Measurements from ENCODE around the gene PEX5. TPM values are rescaled to one million over a fixed set of nuclear protein-coding genes. Genes with fewer than 3 reads are reported as not detected.

Gene PEX5
- total RNA-seq, 1 donor from 2014 or later, result 30.8 TPM

DNA sequence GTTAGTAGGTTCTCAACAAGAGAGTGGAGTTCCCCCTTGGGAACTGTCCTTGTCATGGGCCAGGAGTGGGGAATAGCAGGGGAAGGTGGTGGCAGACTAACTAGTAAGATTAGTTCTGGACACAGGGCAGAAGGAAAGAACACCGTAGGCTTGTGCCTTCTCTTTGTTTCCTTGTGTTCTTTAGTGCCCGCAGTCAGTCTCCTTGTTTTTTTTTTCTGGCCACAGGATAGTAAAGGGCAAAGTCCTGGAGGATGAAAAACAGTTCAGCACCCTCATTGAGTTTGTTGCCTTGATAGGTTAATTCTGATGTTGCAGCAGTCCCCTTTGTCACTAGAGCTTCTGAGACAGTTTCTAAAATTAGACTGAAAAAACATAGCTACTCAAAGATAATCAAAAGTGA lies 8.4 kb downstream of the PEX5 start:
- TF ChIP-seq, protein P1, sequence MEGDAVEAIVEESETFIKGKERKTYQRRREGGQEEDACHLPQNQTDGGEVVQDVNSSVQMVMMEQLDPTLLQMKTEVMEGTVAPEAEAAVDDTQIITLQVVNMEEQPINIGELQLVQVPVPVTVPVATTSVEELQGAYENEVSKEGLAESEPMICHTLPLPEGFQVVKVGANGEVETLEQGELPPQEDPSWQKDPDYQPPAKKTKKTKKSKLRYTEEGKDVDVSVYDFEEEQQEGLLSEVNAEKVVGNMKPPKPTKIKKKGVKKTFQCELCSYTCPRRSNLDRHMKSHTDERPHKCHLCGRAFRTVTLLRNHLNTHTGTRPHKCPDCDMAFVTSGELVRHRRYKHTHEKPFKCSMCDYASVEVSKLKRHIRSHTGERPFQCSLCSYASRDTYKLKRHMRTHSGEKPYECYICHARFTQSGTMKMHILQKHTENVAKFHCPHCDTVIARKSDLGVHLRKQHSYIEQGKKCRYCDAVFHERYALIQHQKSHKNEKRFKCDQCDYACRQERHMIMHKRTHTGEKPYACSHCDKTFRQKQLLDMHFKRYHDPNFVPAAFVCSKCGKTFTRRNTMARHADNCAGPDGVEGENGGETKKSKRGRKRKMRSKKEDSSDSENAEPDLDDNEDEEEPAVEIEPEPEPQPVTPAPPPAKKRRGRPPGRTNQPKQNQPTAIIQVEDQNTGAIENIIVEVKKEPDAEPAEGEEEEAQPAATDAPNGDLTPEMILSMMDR (IDR thresholded peaks at IDR 0.05), result no peak
- peaks cover 41% of the 10 kb centered on the region for H3K36me3 Mint-ChIP-seq (ENCODE audit: unreplicated experiment)
- DNase-seq (ENCODE audit: extremely low spot score, unreplicated experiment), result no peak
- no peaks in the 10 kb centered on the region for H3K27me3 Mint-ChIP-seq (ENCODE audit: unreplicated experiment)
- no peaks in the 10 kb centered on the region for H3K9me3 Mint-ChIP-seq (ENCODE audit: unreplicated experiment)
- H3K4me1 Mint-ChIP-seq (ENCODE audit: unreplicated experiment), result peaks cover 2% of the 10 kb centered on the region
- no peak overlapping the region for H3K27ac Mint-ChIP-seq (ENCODE audit: unreplicated experiment)
- H3K4me3 Mint-ChIP-seq (ENCODE audit: unreplicated experiment), result no peak overlapping the region

DNA sequence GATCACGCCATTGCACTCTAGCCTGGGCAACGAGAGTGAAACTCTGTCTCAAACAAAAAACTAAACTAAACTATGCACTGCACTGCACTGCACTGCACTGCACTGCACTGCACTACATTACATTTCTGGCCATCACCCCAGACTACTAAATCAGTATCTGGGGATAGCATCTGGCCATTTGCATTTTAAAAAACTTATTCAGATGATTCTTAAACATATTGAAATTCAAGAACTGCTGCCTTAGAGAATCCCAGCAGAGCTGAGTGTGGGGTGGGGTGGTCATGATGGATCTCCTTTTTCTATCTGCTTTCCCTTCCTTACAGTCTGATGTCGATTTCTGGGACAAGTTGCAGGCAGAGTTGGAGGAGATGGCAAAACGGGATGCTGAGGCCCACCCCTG lies 13.6 kb downstream of the PEX5 start:
- Mint-ChIP-seq H3K4me3 (ENCODE audit: unreplicated experiment) (no peak overlapping the region), H3K36me3 (ENCODE audit: unreplicated experiment) (peaks cover 61% of the 10 kb centered on the region), H3K27me3 (ENCODE audit: unreplicated experiment) (no peaks in the 10 kb centered on the region)

DNA sequence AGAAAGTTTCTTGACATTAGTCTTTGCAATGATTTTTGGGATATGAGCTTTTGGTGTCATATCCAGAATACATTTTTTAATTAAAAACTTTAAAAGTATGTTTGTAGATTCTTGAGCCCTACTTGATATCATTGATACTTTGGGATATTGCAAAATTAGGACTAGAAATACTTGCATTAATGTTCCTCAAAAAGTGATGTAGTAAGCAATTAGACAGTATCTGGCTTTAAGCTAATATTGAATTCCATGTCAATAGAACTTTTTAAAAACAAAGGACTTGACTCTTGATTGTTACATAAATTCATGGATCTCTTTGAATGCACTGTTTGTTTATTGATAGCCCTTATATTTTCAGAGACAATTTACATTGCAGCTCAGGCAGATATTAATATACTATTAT lies 15.6 kb downstream of the PEX5 start:
- TF ChIP-seq, protein P1 (IDR thresholded peaks at IDR 0.05), result no peak
- H3K4me1 Mint-ChIP-seq (ENCODE audit: unreplicated experiment), result no peaks in the 10 kb centered on the region
- no peak for DNase-seq (ENCODE audit: extremely low spot score, unreplicated experiment)
- no peak overlapping the region for H3K4me3 Mint-ChIP-seq (ENCODE audit: unreplicated experiment)
- H3K36me3 Mint-ChIP-seq (ENCODE audit: unreplicated experiment), result peaks cover 75% of the 10 kb centered on the region
- H3K27ac Mint-ChIP-seq (ENCODE audit: unreplicated experiment), result no peak overlapping the region
- H3K27me3 Mint-ChIP-seq (ENCODE audit: unreplicated experiment), result no peaks in the 10 kb centered on the region
- H3K9me3 Mint-ChIP-seq (ENCODE audit: unreplicated experiment), result no peaks in the 10 kb centered on the region

More for the DNA sequence above, 13.6 kb downstream of the PEX5 start:
- TF ChIP-seq, protein P1 (IDR thresholded peaks at IDR 0.05), result no peak
- Mint-ChIP-seq H3K9me3 (ENCODE audit: unreplicated experiment) (no peaks in the 10 kb centered on the region), H3K4me1 (ENCODE audit: unreplicated experiment) (no peaks in the 10 kb centered on the region), H3K27ac (ENCODE audit: unreplicated experiment) (no peak overlapping the region)
- no peak for DNase-seq (ENCODE audit: extremely low spot score, unreplicated experiment)

DNA sequence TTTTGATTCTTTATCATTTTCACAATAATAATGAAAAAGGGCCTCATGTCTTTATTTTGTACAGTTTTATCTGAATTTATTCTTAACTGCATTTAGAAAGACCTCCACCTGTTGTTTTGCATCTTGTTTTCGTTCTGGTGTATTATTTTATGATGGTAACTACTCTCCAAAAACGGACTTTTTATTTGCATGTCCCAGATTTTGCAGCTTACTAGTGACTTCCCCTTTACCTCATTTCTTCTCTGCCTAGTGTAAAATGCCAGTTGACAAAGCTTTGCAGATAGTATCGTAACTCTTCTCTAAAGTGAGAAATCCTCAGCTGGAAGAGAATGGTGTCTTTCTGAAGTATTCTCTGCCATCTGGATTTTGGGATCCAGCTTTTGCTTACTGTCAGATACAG lies 17.2 kb downstream of the PEX5 start:
- Mint-ChIP-seq H3K9me3 (ENCODE audit: unreplicated experiment) (peaks cover 5% of the 10 kb centered on the region), H3K36me3 (ENCODE audit: unreplicated experiment) (peaks cover 86% of the 10 kb centered on the region), H3K27me3 (ENCODE audit: unreplicated experiment) (no peaks in the 10 kb centered on the region), H3K4me1 (ENCODE audit: unreplicated experiment) (no peaks in the 10 kb centered on the region), H3K27ac (ENCODE audit: unreplicated experiment) (no peak overlapping the region), H3K4me3 (ENCODE audit: unreplicated experiment) (no peak overlapping the region)
- TF ChIP-seq, protein P1 (IDR thresholded peaks at IDR 0.05), result no peak
- DNase-seq (ENCODE audit: extremely low spot score, unreplicated experiment), result no peak

DNA sequence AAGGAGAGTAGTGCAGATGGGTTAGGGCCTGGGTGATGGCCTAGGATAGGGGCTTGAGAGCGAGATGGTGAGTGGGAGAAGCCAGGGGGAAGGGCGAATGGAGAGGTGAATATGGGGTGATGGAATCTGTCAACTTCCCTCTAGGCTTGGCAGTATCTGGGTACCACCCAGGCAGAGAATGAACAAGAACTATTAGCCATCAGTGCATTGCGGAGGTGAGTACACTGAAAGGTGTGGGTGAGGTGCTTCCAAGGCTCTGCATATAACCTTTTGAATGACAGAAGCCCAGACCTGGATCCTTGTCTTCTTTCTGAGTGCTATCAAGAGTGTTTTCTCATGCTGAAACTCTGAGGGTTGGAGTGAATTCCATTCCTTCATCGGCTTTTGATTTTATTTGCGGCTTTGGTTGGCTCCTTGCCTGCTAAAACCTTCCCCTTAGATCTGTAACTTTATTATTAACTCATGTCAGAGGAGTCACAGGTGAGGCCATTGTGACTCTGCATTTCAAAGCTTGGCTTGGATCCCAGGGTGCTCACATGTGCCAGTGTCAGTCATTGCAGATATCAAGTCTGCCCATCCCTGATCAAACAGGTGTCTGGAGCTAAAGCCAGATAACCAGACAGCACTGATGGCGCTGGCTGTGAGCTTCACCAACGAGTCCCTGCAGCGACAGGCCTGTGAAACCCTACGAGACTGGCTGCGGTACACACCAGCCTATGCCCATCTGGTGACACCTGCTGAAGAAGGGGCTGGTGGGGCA lies 18.6 kb downstream of the PEX5 start:
- TF ChIP-seq, protein P1 (IDR thresholded peaks at IDR 0.05), result no peak
- Mint-ChIP-seq H3K27ac (ENCODE audit: unreplicated experiment) (no peak overlapping the region), H3K36me3 (ENCODE audit: unreplicated experiment) (peaks cover 82% of the 10 kb centered on the region), H3K4me3 (ENCODE audit: unreplicated experiment) (no peak overlapping the region), H3K27me3 (ENCODE audit: unreplicated experiment) (no peaks in the 10 kb centered on the region), H3K9me3 (ENCODE audit: unreplicated experiment) (peaks cover 10% of the 10 kb centered on the region), H3K4me1 (ENCODE audit: unreplicated experiment) (no peaks in the 10 kb centered on the region)
- no peak for DNase-seq (ENCODE audit: extremely low spot score, unreplicated experiment)

Measured in osteocyte (in vitro differentiated cells).